WERI-Rb-1 (cell line): ENCODE results near the gene FLNB.

Experiments
- DNase-seq: peaks from one replicate; pipeline ENCODE4 v3.0.0-alpha.2; 2020
- H3K27ac ChIP-seq: fragments of 250-450 bp; sonication (Bioruptor Pico); 2 replicates; pipeline ENCODE4 v1.5.1; 2020; ENCODE audit warnings: mild to moderate bottlenecking, moderate library complexity
- H3K27me3 ChIP-seq: fragments of 250-450 bp; sonication (Bioruptor Pico); 2 replicates; pipeline ENCODE4 v1.5.1; 2021; ENCODE audit warnings: mild to moderate bottlenecking, low read depth, moderate library complexity; ENCODE audit not compliant: insufficient read depth, severe bottlenecking
- H3K36me3 ChIP-seq: fragments of 250-450 bp; sonication (Bioruptor Pico); 2 replicates; pipeline ENCODE4 v1.5.1; 2020; ENCODE audit warnings: mild to moderate bottlenecking, moderate library complexity
- H3K4me3 ChIP-seq: 2 replicates; pipeline ENCODE4 v1.5.1; 2011; ENCODE audit warnings: low read depth, mild to moderate bottlenecking, control low read depth, low read length
- H3K9me3 ChIP-seq: fragments of 250-450 bp; sonication (Bioruptor Pico); 2 replicates; pipeline ENCODE4 v1.5.1; 2021; ENCODE audit warnings: mild to moderate bottlenecking, moderate library complexity; ENCODE audit not compliant: severe bottlenecking
- TF ChIP-seq, protein P1 (sequence below): IDR thresholded peaks from 2 replicates; pipeline ENCODE4 v1.5.1; 2011; ENCODE audit warnings: low read depth, mild to moderate bottlenecking, control low read depth, inconsistent platforms, low read length

FLNB gene

DNA sequence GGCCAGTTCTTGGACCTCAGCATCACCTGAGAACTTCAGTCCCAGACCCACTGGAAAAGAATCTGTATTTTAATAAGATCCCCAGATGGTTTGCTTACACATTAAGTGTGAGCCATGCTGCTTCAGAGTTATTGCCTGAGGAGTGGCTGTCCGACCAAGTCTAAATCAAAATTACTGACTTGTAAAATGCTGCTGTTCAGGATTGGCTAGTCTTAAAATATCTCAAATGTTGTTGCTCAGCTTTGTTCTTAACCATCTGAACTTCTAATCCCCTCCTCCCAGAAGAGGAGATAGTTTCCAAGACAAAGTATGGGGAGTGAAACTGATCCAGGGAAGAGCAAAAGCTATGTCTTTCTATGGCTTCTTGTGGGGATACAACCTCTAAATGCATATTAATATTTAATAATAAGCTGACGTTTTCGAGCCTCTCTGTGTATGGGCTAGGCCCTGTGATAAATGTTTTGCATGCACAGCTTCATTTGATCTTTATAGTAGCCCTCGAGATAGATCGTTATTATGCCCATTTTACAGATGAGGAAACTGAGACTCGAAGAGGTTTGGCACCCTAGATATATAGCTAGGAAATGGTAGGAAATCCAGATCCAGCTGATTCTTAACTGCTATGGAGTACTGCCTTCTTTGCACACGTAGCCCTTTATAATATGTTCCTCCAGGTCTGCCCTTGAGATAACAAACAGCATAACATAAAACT lies 150.4 kb downstream of the FLNB start:
- no peak for DNase-seq
- Histone ChIP-seq H3K9me3 (no peaks in the 10 kb centered on the region), H3K36me3 (peaks cover 5% of the 10 kb centered on the region; the same call in 1 of the 2 replicates), H3K27me3 (no peaks in the 10 kb centered on the region), H3K27ac (no peak overlapping the region), H3K4me3 (no peak overlapping the region)
- TF ChIP-seq, protein P1, sequence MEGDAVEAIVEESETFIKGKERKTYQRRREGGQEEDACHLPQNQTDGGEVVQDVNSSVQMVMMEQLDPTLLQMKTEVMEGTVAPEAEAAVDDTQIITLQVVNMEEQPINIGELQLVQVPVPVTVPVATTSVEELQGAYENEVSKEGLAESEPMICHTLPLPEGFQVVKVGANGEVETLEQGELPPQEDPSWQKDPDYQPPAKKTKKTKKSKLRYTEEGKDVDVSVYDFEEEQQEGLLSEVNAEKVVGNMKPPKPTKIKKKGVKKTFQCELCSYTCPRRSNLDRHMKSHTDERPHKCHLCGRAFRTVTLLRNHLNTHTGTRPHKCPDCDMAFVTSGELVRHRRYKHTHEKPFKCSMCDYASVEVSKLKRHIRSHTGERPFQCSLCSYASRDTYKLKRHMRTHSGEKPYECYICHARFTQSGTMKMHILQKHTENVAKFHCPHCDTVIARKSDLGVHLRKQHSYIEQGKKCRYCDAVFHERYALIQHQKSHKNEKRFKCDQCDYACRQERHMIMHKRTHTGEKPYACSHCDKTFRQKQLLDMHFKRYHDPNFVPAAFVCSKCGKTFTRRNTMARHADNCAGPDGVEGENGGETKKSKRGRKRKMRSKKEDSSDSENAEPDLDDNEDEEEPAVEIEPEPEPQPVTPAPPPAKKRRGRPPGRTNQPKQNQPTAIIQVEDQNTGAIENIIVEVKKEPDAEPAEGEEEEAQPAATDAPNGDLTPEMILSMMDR, result no peak

DNA sequence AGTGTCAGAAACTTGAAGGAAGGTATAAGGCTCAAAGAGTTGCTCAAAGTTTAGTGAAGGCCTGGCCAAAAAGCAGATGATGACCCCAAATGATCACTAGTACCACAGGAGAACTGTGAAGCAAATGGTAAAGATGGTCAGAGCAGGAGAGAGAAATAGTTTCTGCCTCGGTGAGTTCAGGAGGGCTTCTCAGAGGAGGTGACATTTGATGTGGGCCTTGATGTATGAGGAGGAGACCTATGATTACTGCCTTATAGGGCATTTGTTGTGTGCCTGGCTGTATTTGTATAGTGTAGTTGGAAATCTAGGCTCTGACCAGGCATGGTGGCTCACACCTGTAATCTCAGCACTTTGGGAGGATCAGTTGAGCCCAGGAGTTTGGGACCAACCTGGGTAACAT lies 152.2 kb downstream of the FLNB start:
- H3K36me3 ChIP-seq, result peaks cover 5% of the 10 kb centered on the region; the same call in 1 of the 2 replicates
- TF ChIP-seq, protein P1, result no peak
- H3K27ac ChIP-seq, result no peak overlapping the region
- H3K27me3 ChIP-seq, result no peaks in the 10 kb centered on the region
- no peak for DNase-seq
- H3K4me3 ChIP-seq, result no peak overlapping the region
- no peaks in the 10 kb centered on the region for H3K9me3 ChIP-seq

DNA sequence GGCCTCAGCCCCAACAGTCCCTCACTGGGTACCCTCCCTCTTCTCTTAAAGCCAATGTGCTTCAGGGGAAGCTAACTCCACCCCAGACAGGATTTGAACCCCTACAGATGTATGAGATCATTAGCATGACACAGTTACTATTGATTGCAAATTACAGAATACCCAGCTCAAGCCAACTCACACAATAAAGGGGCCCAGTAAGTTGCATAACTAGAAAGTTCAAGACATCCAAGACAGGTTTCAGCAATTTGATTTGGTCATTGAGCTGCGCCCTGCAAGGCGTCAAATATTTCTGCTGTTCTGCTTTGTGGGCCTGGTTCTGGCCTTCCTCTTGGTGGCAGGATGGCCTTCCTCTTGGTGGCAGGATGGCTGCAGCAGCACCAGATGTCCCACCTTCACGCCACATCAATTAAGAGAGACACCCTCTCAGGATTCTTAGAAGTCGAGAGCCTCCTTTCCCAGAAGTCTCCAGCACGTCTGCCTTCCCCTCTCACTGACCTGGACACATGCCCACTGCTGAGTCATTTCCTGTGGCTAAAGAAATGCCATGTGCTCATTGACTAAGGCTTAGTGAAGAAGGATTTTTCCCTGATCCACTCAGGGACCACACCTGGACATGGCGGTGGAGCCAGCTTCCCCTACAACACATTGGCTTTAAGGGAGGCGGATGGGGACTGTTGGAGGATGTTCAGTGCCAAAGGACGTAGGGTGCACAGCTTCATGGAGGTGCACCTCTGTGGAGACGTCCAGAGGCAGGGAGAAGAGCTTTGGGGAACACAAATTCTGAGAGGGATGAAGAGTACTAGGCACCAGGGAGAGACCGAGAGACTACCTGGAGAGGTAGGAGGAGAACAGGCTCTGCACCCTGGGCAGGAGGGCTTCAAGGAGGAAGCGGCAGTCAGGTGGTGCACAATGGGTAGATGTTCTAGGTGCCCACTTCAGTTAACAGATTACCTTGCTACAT lies 153.5 kb downstream of the FLNB start:
- no peak for DNase-seq
- Histone ChIP-seq H3K36me3 (no peaks in the 10 kb centered on the region; the same call in 1 of the 2 replicates), H3K27ac (no peak overlapping the region), H3K27me3 (no peaks in the 10 kb centered on the region), H3K9me3 (no peaks in the 10 kb centered on the region), H3K4me3 (no peak overlapping the region)
- TF ChIP-seq, protein P1, result no peak

DNA sequence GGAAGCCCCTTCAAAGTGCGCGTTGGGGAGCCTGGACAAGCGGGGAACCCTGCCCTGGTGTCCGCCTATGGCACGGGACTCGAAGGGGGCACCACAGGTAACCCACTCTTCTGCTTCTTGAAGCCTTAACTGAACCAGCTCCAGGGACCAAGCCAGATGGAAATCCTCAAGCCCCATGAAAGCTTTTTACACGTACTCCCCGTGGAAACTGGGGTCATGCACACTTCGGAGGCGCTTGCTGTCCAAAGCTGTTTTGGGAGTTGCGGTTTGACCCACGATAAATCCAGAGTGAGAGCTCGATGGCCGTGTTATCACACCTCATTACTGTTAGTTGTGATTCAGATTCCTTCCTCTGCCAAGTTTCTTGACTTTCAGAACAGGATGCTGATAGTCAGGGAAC lies 155.0 kb downstream of the FLNB start:
- H3K27ac ChIP-seq, result no peak overlapping the region
- no peaks in the 10 kb centered on the region for H3K9me3 ChIP-seq
- H3K27me3 ChIP-seq, result no peaks in the 10 kb centered on the region
- DNase-seq, result no peak
- H3K4me3 ChIP-seq, result no peak overlapping the region
- no peaks in the 10 kb centered on the region for H3K36me3 ChIP-seq
- TF ChIP-seq, protein P1, result no peak

DNA sequence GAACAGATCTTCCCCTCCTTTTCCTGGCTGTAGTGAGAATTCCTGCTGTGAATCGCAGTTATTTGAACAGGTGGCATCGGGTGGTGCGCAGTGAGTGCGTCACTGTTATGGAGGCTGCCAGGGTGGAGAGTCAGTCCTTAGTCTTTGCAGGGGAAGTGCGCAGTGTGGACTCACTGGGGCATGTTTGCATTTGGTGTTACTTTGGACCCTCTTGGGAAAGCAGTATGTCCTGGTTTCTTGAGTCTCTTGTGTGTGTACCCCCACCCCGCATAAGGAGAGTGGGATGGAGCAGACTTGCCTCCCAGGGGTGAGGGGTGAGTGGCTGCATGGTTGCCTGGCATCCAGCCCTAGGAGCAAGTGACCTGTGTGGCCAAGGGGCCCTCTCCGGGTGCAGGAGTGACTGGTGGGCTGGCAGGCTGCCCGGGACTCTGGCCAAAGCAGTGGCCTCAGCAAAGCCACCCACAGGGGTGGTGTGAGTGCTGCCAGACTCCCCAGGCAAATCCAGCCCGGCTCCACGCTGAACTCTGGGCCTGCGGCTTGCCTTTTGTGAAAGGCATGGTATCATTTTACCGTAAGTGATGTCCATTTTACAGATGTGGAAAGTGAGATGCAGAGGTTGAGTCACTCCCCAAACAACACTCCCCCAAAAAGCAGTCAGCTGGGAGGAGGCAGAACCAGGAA lies 156.1 kb downstream of the FLNB start:
- H3K27ac ChIP-seq, result no peak overlapping the region
- H3K4me3 ChIP-seq, result no peak overlapping the region
- no peaks in the 10 kb centered on the region for H3K36me3 ChIP-seq
- no peaks in the 10 kb centered on the region for H3K9me3 ChIP-seq
- no peak for DNase-seq
- H3K27me3 ChIP-seq, result no peaks in the 10 kb centered on the region
- TF ChIP-seq, protein P1, result no peak
